NCI-H2196 treated with DMSO at 0.1 percent for 48 hours (cell line): ENCODE data around the gene FGFRL1.
"Not testable (repeated sequence)": the region's sequence is repeated elsewhere in the genome, so short reads cannot be mapped to it uniquely, and the experiment has no call there.

Experiments
- DNase-seq: peaks from one replicate; lab custom pipeline; 2025; ENCODE audit not compliant: unreplicated experiment; lab: John Stamatoyannopoulos, UW

Gene FGFRL1

GRCh38 chr4:991451-992296 lies 19.8 kb upstream of the FGFRL1 start:
- no peak for DNase-seq

- no peak for DNase-seq
Observed at GRCh38 chr4:992297-993110, 18.9 kb upstream of the FGFRL1 start.

- no peak for DNase-seq
Observed at GRCh38 chr4:993111-994029, 18.1 kb upstream of the FGFRL1 start, which contains the start of gene SLC26A1. SLC26A1 (minus strand) TSS chr4:993404; CDS start chr4:991703, 1,701 bp downstream.

- no peak for DNase-seq
Observed at GRCh38 chr4:995311-996026, 16.0 kb upstream of the FGFRL1 start.

- DNase-seq = no peak
Observed at GRCh38 chr4:996030-996996, 15.1 kb upstream of the FGFRL1 start.

- no peak for DNase-seq
Observed at GRCh38 chr4:996997-997374, 14.4 kb upstream of the FGFRL1 start.

GRCh38 chr4:997375-998071 lies 13.9 kb upstream of the FGFRL1 start:
- no peak for DNase-seq

GRCh38 chr4:998096-998691 lies 13.2 kb upstream of the FGFRL1 start:
- no peak for DNase-seq

DNA sequence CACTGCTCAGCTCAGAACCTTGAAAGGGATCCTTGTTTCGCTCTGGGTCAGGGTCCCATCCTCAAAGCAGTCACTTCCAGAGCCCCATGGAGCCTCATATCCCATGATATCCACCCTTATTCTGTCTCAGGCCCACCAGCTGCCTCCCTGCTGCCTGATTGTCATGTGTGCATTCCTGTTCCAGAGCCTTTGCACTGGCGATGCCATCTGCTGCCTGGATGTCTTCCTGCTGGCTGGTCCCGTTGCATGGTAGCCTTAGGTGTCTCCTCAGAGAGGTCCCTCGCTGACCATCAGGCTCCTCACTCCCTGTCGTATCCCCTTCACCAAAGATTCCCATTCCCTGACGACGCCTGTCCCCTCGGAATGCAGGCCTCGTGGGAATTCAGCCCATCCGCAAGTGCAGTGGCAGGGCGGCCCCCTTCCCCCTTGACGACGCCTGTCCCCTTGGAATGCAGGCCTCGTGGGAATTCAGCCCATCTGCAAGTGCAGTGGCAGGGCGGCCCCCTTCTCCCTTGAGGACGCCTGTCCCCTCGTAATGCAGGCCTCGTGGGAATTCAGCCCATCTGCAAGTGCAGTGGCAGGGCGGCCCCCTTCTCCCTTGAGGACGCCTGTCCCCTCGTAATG lies 12.1 kb upstream of the FGFRL1 start:
- not testable (repeated sequence) for DNase-seq

DNA sequence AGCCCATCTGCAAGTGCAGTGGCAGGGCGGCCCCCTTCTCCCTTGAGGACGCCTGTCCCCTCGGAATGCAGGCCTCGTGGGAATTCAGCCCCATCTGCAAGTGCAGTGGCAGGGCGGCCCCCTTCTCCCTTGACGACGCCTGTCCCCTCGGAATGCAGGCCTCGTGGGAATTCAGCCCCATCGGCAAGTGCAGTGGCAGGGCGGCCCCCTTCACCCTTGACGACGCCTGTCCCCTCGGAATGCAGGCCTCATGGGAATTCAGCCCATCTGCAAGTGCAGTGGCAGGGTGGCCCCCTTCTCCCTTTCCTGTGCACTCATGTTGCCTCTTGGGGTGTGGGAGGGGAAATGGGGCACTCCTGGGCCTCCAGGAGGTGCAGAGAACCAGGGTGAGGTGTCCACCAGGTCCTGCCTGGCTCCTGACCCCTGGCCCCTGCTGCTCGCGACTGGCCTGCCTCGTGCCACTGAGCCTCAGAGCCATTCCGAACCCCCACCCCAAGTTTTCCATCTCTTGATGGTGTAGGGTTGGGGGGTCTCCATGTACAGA lies 11.5 kb upstream of the FGFRL1 start:
- no peak for DNase-seq

GRCh38 chr4:1000686-1001260 lies 10.7 kb upstream of the FGFRL1 start:
- no peak for DNase-seq

- no peak for DNase-seq
Observed at GRCh38 chr4:1001561-1002130, 9.8 kb upstream of the FGFRL1 start.

- DNase-seq = no peak
Observed at GRCh38 chr4:1002131-1002630, 9.2 kb upstream of the FGFRL1 start.

DNA sequence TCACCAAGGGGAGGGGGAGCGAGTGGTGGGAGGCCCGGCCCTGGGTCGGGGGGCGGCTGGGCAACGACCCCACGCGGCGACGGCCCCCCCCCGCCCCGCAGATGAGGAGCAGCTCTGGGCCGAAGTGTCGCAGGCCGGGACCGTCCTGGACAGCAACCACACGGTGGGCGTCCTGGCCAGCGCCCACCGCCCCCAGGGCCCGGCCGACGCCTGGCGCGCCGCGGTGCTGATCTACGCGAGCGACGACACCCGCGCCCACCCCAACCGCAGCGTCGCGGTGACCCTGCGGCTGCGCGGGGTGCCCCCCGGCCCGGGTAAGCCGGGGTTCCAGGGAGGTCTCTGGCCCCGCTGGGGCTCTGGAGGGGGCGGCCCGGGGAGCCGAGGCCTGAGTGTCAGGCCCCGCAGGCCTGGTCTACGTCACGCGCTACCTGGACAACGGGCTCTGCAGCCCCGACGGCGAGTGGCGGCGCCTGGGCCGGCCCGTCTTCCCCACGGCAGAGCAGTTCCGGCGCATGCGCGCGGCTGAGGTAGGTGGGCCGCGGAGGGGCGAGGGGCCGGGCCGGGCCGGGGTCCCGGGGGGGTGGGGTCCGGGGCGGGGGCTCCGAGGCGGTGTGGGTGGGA lies 8.7 kb upstream of the FGFRL1 start:
- no peak for DNase-seq

- no peak for DNase-seq
Observed at GRCh38 chr4:1003271-1004070, 8.0 kb upstream of the FGFRL1 start.
